Spinal cord (tissue), 10 donors: Measurements from ENCODE around the gene SEMA3D. TPM values are rescaled to one million over a fixed set of nuclear protein-coding genes. Genes with fewer than 3 reads are reported as not detected.

Source experiments
- DNase-seq, 6 donors: peaks; one replicate each; pipeline versions ENCODE4 v3.0.0 to v3.0.0-alpha.2; 2013 to 2015; ENCODE audit warnings: low spot score in 6 of 6, low read depth in 4 of 6
- H3K27ac ChIP-seq: one replicate; pipeline ENCODE4 v1.5.1; 2013; ENCODE audit warnings: low read depth, low read length, control low read depth
- H3K27me3 ChIP-seq: one replicate; pipeline ENCODE4 v1.6.1; 2013; ENCODE audit warnings: low read length; ENCODE audit not compliant: control insufficient read depth, insufficient read depth
- H3K36me3 ChIP-seq: one replicate; pipeline ENCODE4 v1.6.1; 2013; ENCODE audit warnings: low read length; ENCODE audit not compliant: control insufficient read depth, insufficient read depth
- H3K4me1 ChIP-seq: one replicate; pipeline ENCODE4 v1.6.1; 2013; ENCODE audit warnings: low read length; ENCODE audit not compliant: control insufficient read depth, insufficient read depth
- H3K4me3 ChIP-seq: one replicate; pipeline ENCODE4 v1.5.1; 2013; ENCODE audit warnings: low read depth, low read length, control low read depth
- H3K9me3 ChIP-seq: one replicate; pipeline ENCODE4 v1.6.1; 2013; ENCODE audit warnings: low read length; ENCODE audit not compliant: control insufficient read depth, insufficient read depth
- WGBS: methylation state at CpG from one replicate; pipeline ENCODE4 v1.1.5; 2013; ENCODE audit warnings: missing lambda C conversion rate; ENCODE audit not compliant: insufficient coverage; 5-methylcytosine and 5-hydroxymethylcytosine counted together
- polyA plus RNA-seq, 2 donors: library from polyadenylated mRNA; unstranded; fragments of 120-200 nt; gene quantifications; one replicate each; pipeline ENCODE4 v1.2.1, GENCODE V29; 2013; ENCODE audit not compliant: insufficient read length in 2 of 2
- total RNA-seq, 2 donors: library from RNA; depleted of rRNA in 1 of 2; stranded (reverse); fragments of 120-200 nt in 1 of 2; fragments of >200 nt in 1 of 2; gene quantifications; one replicate each; pipeline versions ENCODE4 v1.2.3 to v1.2.4, GENCODE V29; 2013 to 2014
- donor health status: healthy.

The SEMA3D gene
- total and polyA plus RNA-seq, 4 donors, result 8.8 to 41.0 (median 24.4) TPM

GRCh38 chr7:84970670-84971069 lies 216.2 kb downstream of the SEMA3D start:
- H3K27ac ChIP-seq, result no peak overlapping the region
- no peaks in the 10 kb centered on the region for H3K4me1 ChIP-seq
- no peaks in the 10 kb centered on the region for H3K9me3 ChIP-seq
- no peak overlapping the region for H3K4me3 ChIP-seq
- H3K36me3 ChIP-seq, result no peaks in the 10 kb centered on the region
- peak in 1 of 6 donors; percentile 35 for DNase-seq
- H3K27me3 ChIP-seq, result no peaks in the 10 kb centered on the region

GRCh38 chr7:84953234-84953633 lies 233.6 kb downstream of the SEMA3D start:
- Histone ChIP-seq H3K4me1 (no peaks in the 10 kb centered on the region), H3K9me3 (no peaks in the 10 kb centered on the region)

GRCh38 chr7:84950836-84951235 lies 236.0 kb downstream of the SEMA3D start:
- Histone ChIP-seq H3K9me3 (no peaks in the 10 kb centered on the region), H3K4me3 (no peak overlapping the region), H3K36me3 (no peaks in the 10 kb centered on the region), H3K27me3 (no peaks in the 10 kb centered on the region), H3K27ac (no peak overlapping the region), H3K4me1 (no peaks in the 10 kb centered on the region)
- no peak for DNase-seq

More at GRCh38 chr7:84953234-84953633, 233.6 kb downstream of the SEMA3D start:
- Histone ChIP-seq H3K4me3 (no peak overlapping the region), H3K27me3 (no peaks in the 10 kb centered on the region), H3K27ac (no peak overlapping the region), H3K36me3 (no peaks in the 10 kb centered on the region)
- 34% methylated on average over 4 of the region's 5 CpGs for WGBS
- no peak for DNase-seq

GRCh38 chr7:84949501-84949900 lies 237.4 kb downstream of the SEMA3D start:
- WGBS, result no CpG with 5 or more reads among the region's 2 CpGs
- Histone ChIP-seq H3K27me3 (no peaks in the 10 kb centered on the region), H3K36me3 (no peaks in the 10 kb centered on the region), H3K4me1 (no peaks in the 10 kb centered on the region), H3K27ac (no peak overlapping the region), H3K4me3 (no peak overlapping the region), H3K9me3 (no peaks in the 10 kb centered on the region)
- no peak for DNase-seq

- WGBS, result no CpG with 5 or more reads among the region's 1 CpG
- Histone ChIP-seq H3K27me3 (no peaks in the 10 kb centered on the region), H3K36me3 (no peaks in the 10 kb centered on the region), H3K4me3 (no peak overlapping the region), H3K27ac (no peak overlapping the region), H3K4me1 (no peaks in the 10 kb centered on the region), H3K9me3 (no peaks in the 10 kb centered on the region)
- no peak for DNase-seq
Observed at GRCh38 chr7:84949067-84949466, 237.8 kb downstream of the SEMA3D start.

- H3K4me1 ChIP-seq, result no peaks in the 10 kb centered on the region
- H3K9me3 ChIP-seq, result no peaks in the 10 kb centered on the region
- DNase-seq, result no peak
- no peaks in the 10 kb centered on the region for H3K27me3 ChIP-seq
- no peak overlapping the region for H3K4me3 ChIP-seq
- H3K27ac ChIP-seq, result no peak overlapping the region
- no peaks in the 10 kb centered on the region for H3K36me3 ChIP-seq
- no CpG with 5 or more reads among the region's 2 CpGs for WGBS
Observed at GRCh38 chr7:84948634-84949033, 238.2 kb downstream of the SEMA3D start.

- Histone ChIP-seq H3K27me3 (no peaks in the 10 kb centered on the region), H3K27ac (no peak overlapping the region), H3K9me3 (no peaks in the 10 kb centered on the region), H3K4me1 (no peaks in the 10 kb centered on the region), H3K36me3 (no peaks in the 10 kb centered on the region), H3K4me3 (no peak overlapping the region)
- DNase-seq, result no peak
- no CpG with 5 or more reads among the region's 1 CpG for WGBS
Observed at GRCh38 chr7:84946549-84946948, 240.3 kb downstream of the SEMA3D start.
